A673 (cell line): ENCODE measurements around the gene LHFPL2.

Experiments used
- CTCF ChIP-seq: fragments of 300-800, 200-600 bp; sonication (generic); conservative IDR thresholded peaks from 2 replicates; pipeline ENCODE4 v1.5.1; 2017; ENCODE audit warnings: low read depth, mild to moderate bottlenecking, antibody characterized with exemption, low read length, moderate library complexity, mixed read lengths
- EZH2 ChIP-seq: fragments of 200-600 bp; sonication (generic); IDR thresholded peaks from 2 replicates; pipeline ENCODE4 v1.6.1; 2017; ENCODE audit warnings: borderline replicate concordance, low read depth, mild to moderate bottlenecking, mixed read lengths, antibody characterized with exemption, low read length; ENCODE audit not compliant: poor library complexity, severe bottlenecking

DNA sequence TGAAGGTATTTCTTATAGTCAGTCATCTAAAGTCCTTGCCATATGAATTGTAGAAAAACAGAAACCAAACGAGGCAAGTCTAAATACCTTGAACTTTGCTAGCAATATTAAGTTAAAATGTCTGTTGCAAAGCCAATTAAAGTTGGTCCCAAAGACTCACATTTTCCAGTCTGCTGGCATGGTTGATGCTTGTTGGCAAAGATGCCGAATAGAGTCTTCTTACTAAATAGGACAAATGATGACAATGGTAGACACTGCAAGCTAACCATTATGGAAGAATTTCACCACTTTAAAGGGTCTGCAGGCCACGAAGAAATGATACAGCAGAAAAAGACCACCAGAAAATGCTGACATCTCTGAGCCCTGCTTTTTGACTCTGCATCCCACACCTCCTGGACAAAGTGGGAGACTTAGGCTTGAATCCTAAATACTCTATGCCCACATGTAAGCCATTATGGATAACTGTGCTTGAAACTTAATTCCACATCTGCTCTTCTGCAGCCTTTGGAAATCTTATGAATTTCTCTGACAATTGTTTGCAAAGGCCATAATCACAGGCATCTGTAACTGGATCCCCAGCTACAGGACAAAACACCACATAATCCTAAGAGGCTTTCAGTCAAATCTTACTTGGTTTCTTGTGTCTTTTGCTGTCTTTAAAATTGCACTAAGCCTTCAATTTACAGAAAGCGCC, 61.3 kb downstream of the LHFPL2 start:
- TF ChIP-seq CTCF (no peak), EZH2 (no peak)
